PFSK-1 (cell line): ENCODE data around the gene GORASP1.

Source experiments
- FOXP2 ChIP-seq: optimal IDR thresholded peaks from 2 replicates; pipeline ENCODE3; 2011; ENCODE audit warnings: borderline replicate concordance, control low read depth, inconsistent platforms; ENCODE audit not compliant: insufficient read depth; ENCODE audit errors: extremely low read length, extremely low read depth
- POLR2AphosphoS5 ChIP-seq: IDR thresholded peaks from 2 replicates; pipeline ENCODE4 v1.6.1; 2012; ENCODE audit warnings: low read depth, mild to moderate bottlenecking, control low read depth, low read length, moderate library complexity
- REST ChIP-seq, 2 experiments: IDR thresholded peaks; 2 replicates each; pipeline versions ENCODE4 v1.6.1 to v1.8.0; 2011 to 2012; ENCODE audit warnings: low read depth in 2 of 2, low read length in 2 of 2, control low read depth in 1 of 2, inconsistent platforms in 1 of 2, mild to moderate bottlenecking in 1 of 2, moderate library complexity in 1 of 2; ENCODE audit not compliant: insufficient read depth in 1 of 2
- SIN3A ChIP-seq: IDR thresholded peaks from 2 replicates; pipeline ENCODE4 v1.6.1; 2012; ENCODE audit warnings: mild to moderate bottlenecking, low read length, moderate library complexity, borderline replicate concordance; ENCODE audit not compliant: insufficient read depth
- TAF1 ChIP-seq: IDR thresholded peaks from 2 replicates; pipeline ENCODE4 v1.6.1; 2012; ENCODE audit warnings: low read length, control low read depth, borderline replicate concordance; ENCODE audit not compliant: insufficient read depth

GORASP1 gene

GRCh38 chr3:39100500-39100886, 6.9 kb downstream of the GORASP1 start:
- TF ChIP-seq POLR2AphosphoS5 (no peak), FOXP2 (no peak), TAF1 (no peak)

GRCh38 chr3:39099738-39100499, 7.5 kb downstream of the GORASP1 start:
- TF ChIP-seq FOXP2 (no peak), SIN3A (no peak), TAF1 (no peak), REST (IDR thresholded peaks at IDR 0.05; ENCODE audit: insufficient read depth in 1 of 2, low read depth in 2 of 2, low read length in 2 of 2) (no peak), POLR2AphosphoS5 (no peak)

- TF ChIP-seq FOXP2 (no peak), SIN3A (no peak), REST (IDR thresholded peaks at IDR 0.05; ENCODE audit: insufficient read depth in 1 of 2, low read depth in 2 of 2, low read length in 2 of 2) (no peak), POLR2AphosphoS5 (no peak), TAF1 (no peak)
Measured at GRCh38 chr3:39099242-39099641, 8.2 kb downstream of the GORASP1 start.

GRCh38 chr3:39098473-39099000, 8.9 kb downstream of the GORASP1 start:
- TF ChIP-seq FOXP2 (no peak), TAF1 (no peak), REST (IDR thresholded peaks at IDR 0.05; ENCODE audit: insufficient read depth in 1 of 2, low read depth in 2 of 2, low read length in 2 of 2) (no peak), POLR2AphosphoS5 (no peak), SIN3A (no peak)

- TF ChIP-seq TAF1 = no peak
- no peak for TF ChIP-seq REST (IDR thresholded peaks at IDR 0.05; ENCODE audit: insufficient read depth in 1 of 2, low read depth in 2 of 2, low read length in 2 of 2)
- TF ChIP-seq FOXP2 = no peak
- no peak for TF ChIP-seq SIN3A
- no peak for TF ChIP-seq POLR2AphosphoS5
Measured at GRCh38 chr3:39097716-39098472, 9.5 kb downstream of the GORASP1 start.
